ENCODE results near the gene FAM81B. TPM values are rescaled to one million over a fixed set of nuclear protein-coding genes. Genes with fewer than 3 reads are reported as not detected.
"Not testable (repeated sequence)": the region's sequence is repeated elsewhere in the genome, so short reads cannot be mapped to it uniquely, and the experiment has no call there.

FAM81B gene
- total RNA-seq, 1 experiment from 2014 or later, result not detected

- POLR2A ChIA-PET, result interaction anchor here (0.6 kb wide), 1 partner anchor 15 kb away, joined by 3 read pairs; no protein-coding TSS in a partner anchor
Observed at GRCh38 chr5:95384485-95385213, 6.5 kb upstream of the FAM81B start.

GRCh38 chr5:95385334-95385733 lies 5.8 kb upstream of the FAM81B start:
- Mint-ChIP-seq H3K36me3 (ENCODE audit: insufficient read depth, unreplicated experiment) (no peaks in the 10 kb centered on the region), H3K4me3 (ENCODE audit: unreplicated experiment) (no peak overlapping the region), H3K27me3 (ENCODE audit: insufficient read depth, unreplicated experiment) (no peaks in the 10 kb centered on the region), H3K9me3 (ENCODE audit: unreplicated experiment) (peaks cover 6% of the 10 kb centered on the region), H3K27ac (ENCODE audit: low read depth, unreplicated experiment) (no peak overlapping the region), H3K4me1 (ENCODE audit: insufficient read depth, unreplicated experiment) (no peaks in the 10 kb centered on the region)
- no peak for DNase-seq (ENCODE audit: unreplicated experiment)
- TF ChIP-seq, protein P1, sequence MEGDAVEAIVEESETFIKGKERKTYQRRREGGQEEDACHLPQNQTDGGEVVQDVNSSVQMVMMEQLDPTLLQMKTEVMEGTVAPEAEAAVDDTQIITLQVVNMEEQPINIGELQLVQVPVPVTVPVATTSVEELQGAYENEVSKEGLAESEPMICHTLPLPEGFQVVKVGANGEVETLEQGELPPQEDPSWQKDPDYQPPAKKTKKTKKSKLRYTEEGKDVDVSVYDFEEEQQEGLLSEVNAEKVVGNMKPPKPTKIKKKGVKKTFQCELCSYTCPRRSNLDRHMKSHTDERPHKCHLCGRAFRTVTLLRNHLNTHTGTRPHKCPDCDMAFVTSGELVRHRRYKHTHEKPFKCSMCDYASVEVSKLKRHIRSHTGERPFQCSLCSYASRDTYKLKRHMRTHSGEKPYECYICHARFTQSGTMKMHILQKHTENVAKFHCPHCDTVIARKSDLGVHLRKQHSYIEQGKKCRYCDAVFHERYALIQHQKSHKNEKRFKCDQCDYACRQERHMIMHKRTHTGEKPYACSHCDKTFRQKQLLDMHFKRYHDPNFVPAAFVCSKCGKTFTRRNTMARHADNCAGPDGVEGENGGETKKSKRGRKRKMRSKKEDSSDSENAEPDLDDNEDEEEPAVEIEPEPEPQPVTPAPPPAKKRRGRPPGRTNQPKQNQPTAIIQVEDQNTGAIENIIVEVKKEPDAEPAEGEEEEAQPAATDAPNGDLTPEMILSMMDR (IDR thresholded peaks at IDR 0.05; ENCODE audit: unreplicated experiment), result no peak
- ChIA-PET POLR2A (interaction anchor here (0.6 kb wide), 2 partner anchors 15 to 16 kb away, joined by 3 read pairs; no protein-coding TSS in a partner anchor), CTCF (interaction anchor here (0.6 to 0.8 kb wide), 2 partner anchors 57 to 63 kb away, joined by 3 to 4 read pairs; no protein-coding TSS in a partner anchor)
- intact Hi-C loops (cut with micrococcal nuclease), result no loop called here
- BruUV-seq (replicated peaks), result no TSS peak

More at GRCh38 chr5:95384485-95385213, 6.5 kb upstream of the FAM81B start:
- H3K36me3 Mint-ChIP-seq (ENCODE audit: insufficient read depth, unreplicated experiment), result no peaks in the 10 kb centered on the region
- H3K4me1 Mint-ChIP-seq (ENCODE audit: insufficient read depth, unreplicated experiment), result no peaks in the 10 kb centered on the region
- DNase-seq (ENCODE audit: unreplicated experiment), result no peak
- intact Hi-C loops (cut with micrococcal nuclease), result no loop called here
- BruUV-seq (replicated peaks), result no TSS peak
- H3K4me3 Mint-ChIP-seq (ENCODE audit: unreplicated experiment), result no peak overlapping the region
- CTCF ChIA-PET, result no interaction called here
- TF ChIP-seq, protein P1 (IDR thresholded peaks at IDR 0.05; ENCODE audit: unreplicated experiment), result no peak
- H3K9me3 Mint-ChIP-seq (ENCODE audit: unreplicated experiment), result peaks cover 6% of the 10 kb centered on the region
- no peaks in the 10 kb centered on the region for H3K27me3 Mint-ChIP-seq (ENCODE audit: insufficient read depth, unreplicated experiment)
- no peak overlapping the region for H3K27ac Mint-ChIP-seq (ENCODE audit: low read depth, unreplicated experiment)

GRCh38 chr5:95391965-95392364 lies 799 bp downstream of the FAM81B start:
- BruUV-seq (replicated peaks); H3K27ac Mint-ChIP-seq (ENCODE audit: low read depth, unreplicated experiment); H3K36me3 Mint-ChIP-seq (ENCODE audit: insufficient read depth, unreplicated experiment); H3K4me1 Mint-ChIP-seq (ENCODE audit: insufficient read depth, unreplicated experiment); POLR2A ChIA-PET; H3K9me3 Mint-ChIP-seq (ENCODE audit: unreplicated experiment); DNase-seq (ENCODE audit: unreplicated experiment); intact Hi-C loops (cut with micrococcal nuclease); H3K4me3 Mint-ChIP-seq (ENCODE audit: unreplicated experiment): not testable (repeated sequence)
- peaks cover 11% of the 10 kb centered on the region for H3K27me3 Mint-ChIP-seq (ENCODE audit: insufficient read depth, unreplicated experiment)
- CTCF ChIA-PET, result interaction anchor here (0.6 to 0.7 kb wide), 2 partner anchors 104 to 374 kb away, joined by 3 read pairs; no protein-coding TSS in a partner anchor

- intact Hi-C loops (cut with micrococcal nuclease), result no loop called here
- H3K4me1 Mint-ChIP-seq (ENCODE audit: insufficient read depth, unreplicated experiment), result no peaks in the 10 kb centered on the region
- no TSS peak for BruUV-seq (replicated peaks)
- no peak overlapping the region for H3K27ac Mint-ChIP-seq (ENCODE audit: low read depth, unreplicated experiment)
- H3K4me3 Mint-ChIP-seq (ENCODE audit: unreplicated experiment), result no peak overlapping the region
- peak; percentile 28 for DNase-seq (ENCODE audit: unreplicated experiment)
- no peaks in the 10 kb centered on the region for H3K9me3 Mint-ChIP-seq (ENCODE audit: unreplicated experiment)
- no peaks in the 10 kb centered on the region for H3K36me3 Mint-ChIP-seq (ENCODE audit: insufficient read depth, unreplicated experiment)
- ChIA-PET CTCF (interaction anchor here (1.1 kb wide), 1 partner anchor 15 kb away, joined by 6 read pairs; no protein-coding TSS in a partner anchor), POLR2A (interaction anchor here (1.0 kb wide), 1 partner anchor 10 kb away, joined by 3 read pairs; no protein-coding TSS in a partner anchor)
- peaks cover 11% of the 10 kb centered on the region for H3K27me3 Mint-ChIP-seq (ENCODE audit: insufficient read depth, unreplicated experiment)
- TF ChIP-seq, protein P1 (IDR thresholded peaks at IDR 0.05; ENCODE audit: unreplicated experiment), result no peak
Observed at GRCh38 chr5:95392593-95393182, 1.5 kb downstream of the FAM81B start.
